GM23338 (cell line): ENCODE data around the gene PPP2R5C.

ENCODE experiments used
- CREB1 ChIP-seq: fragments of 250-450 bp; sonication (Bioruptor Pico); IDR thresholded peaks from 2 replicates; pipeline ENCODE4 v1.5.0; 2020; ENCODE audit warnings: low read depth, mild to moderate bottlenecking, moderate library complexity
- CTCF ChIP-seq, 2 experiments: fragments of 200-600 bp in 1 of 2; sonication (generic) in 1 of 2; conservative IDR thresholded peaks; 2 replicates each; pipeline versions ENCODE4 v1.5.1 to v1.6.1; 2016 to 2017; ENCODE audit warnings: antibody characterized with exemption in 2 of 2, low read depth in 2 of 2, mild to moderate bottlenecking in 2 of 2, moderate library complexity in 1 of 2
- EZH2 ChIP-seq: fragments of 200-600 bp; sonication (generic); IDR thresholded peaks from one replicate; pipeline ENCODE4 v1.8.0; 2017; ENCODE audit warnings: antibody characterized with exemption, mild to moderate bottlenecking, low read depth; ENCODE audit not compliant: unreplicated experiment
- EZH2phosphoT487 ChIP-seq: fragments of 200-600 bp; sonication (generic); IDR thresholded peaks from one replicate; pipeline ENCODE4 v1.8.1; 2018; ENCODE audit warnings: antibody characterized with exemption; ENCODE audit not compliant: unreplicated experiment
- JUNB ChIP-seq: IDR thresholded peaks from one replicate; pipeline ENCODE4 v1.6.1; 2016; ENCODE audit warnings: antibody characterized with exemption; ENCODE audit not compliant: unreplicated experiment
- NANOG ChIP-seq: IDR thresholded peaks from 2 replicates; pipeline ENCODE4 v1.6.1; 2016; ENCODE audit warnings: antibody characterized with exemption, borderline replicate concordance
- POLR2AphosphoS5 ChIP-seq: IDR thresholded peaks from 2 replicates; pipeline ENCODE4 v1.6.1; 2016; ENCODE audit warnings: antibody characterized with exemption, low read depth
- REST ChIP-seq: IDR thresholded peaks from one replicate; pipeline ENCODE4 v1.6.1; 2018; ENCODE audit warnings: antibody characterized with exemption; ENCODE audit not compliant: unreplicated experiment
- STAT1 ChIP-seq: IDR thresholded peaks from one replicate; pipeline ENCODE4 v1.6.1; 2016; ENCODE audit warnings: antibody characterized with exemption; ENCODE audit not compliant: unreplicated experiment
- ZNF114 ChIP-seq: fragments of 250-450 bp; sonication (Bioruptor Pico); IDR thresholded peaks from 2 replicates; pipeline ENCODE4 v1.5.0; 2020; ENCODE audit warnings: mild to moderate bottlenecking, moderate library complexity
- ZNF331 ChIP-seq: fragments of 250-450 bp; sonication (Bioruptor Pico); IDR thresholded peaks from 2 replicates; pipeline ENCODE4 v1.5.0; 2020; ENCODE audit warnings: low read depth, mild to moderate bottlenecking, moderate library complexity
- TF ChIP-seq, protein P1 (sequence below): fragments of 250-450 bp; sonication (Bioruptor Pico); IDR thresholded peaks from 2 replicates; pipeline ENCODE4 v1.5.0; 2020; ENCODE audit warnings: mild to moderate bottlenecking, moderate library complexity
- TF ChIP-seq, protein P2 (sequence below): IDR thresholded peaks from 2 replicates; pipeline ENCODE4 v1.6.1; 2016; ENCODE audit warnings: antibody characterized with exemption

DNA sequence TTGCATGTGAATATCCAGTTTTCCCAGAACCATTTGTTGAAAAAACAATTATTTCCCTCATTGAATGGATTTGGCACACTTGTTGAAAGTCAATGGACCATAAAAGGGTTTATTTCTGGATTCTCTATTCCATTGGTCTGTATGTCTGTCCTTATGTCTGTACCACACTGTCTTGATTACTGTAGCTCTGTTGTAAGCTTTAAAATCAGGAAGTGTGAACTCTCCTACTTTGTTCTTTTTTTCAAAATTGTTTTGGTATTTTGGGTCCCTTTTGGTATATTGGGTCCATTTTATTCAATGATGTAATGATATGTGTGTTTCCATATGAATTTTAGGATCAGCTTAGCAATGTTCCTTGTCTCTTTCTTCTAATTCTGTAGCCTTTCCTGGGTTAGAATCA is 64.8 kb downstream of the PPP2R5C start:
- no peak for TF ChIP-seq EZH2
- TF ChIP-seq CTCF (conservative IDR thresholded peaks at IDR 0.05; ENCODE audit: low read depth in 2 of 2): no peak
- no peak for TF ChIP-seq POLR2AphosphoS5
- no peak for TF ChIP-seq STAT1
- no peak for TF ChIP-seq CREB1 (CRISPR knock-in tag)
- TF ChIP-seq REST: no peak
- TF ChIP-seq EZH2phosphoT487: no peak
- TF ChIP-seq JUNB: no peak
- TF ChIP-seq ZNF331 (CRISPR knock-in tag): no peak
- TF ChIP-seq ZNF114 (CRISPR knock-in tag): no peak
- TF ChIP-seq NANOG: no peak
- TF ChIP-seq, protein P1, sequence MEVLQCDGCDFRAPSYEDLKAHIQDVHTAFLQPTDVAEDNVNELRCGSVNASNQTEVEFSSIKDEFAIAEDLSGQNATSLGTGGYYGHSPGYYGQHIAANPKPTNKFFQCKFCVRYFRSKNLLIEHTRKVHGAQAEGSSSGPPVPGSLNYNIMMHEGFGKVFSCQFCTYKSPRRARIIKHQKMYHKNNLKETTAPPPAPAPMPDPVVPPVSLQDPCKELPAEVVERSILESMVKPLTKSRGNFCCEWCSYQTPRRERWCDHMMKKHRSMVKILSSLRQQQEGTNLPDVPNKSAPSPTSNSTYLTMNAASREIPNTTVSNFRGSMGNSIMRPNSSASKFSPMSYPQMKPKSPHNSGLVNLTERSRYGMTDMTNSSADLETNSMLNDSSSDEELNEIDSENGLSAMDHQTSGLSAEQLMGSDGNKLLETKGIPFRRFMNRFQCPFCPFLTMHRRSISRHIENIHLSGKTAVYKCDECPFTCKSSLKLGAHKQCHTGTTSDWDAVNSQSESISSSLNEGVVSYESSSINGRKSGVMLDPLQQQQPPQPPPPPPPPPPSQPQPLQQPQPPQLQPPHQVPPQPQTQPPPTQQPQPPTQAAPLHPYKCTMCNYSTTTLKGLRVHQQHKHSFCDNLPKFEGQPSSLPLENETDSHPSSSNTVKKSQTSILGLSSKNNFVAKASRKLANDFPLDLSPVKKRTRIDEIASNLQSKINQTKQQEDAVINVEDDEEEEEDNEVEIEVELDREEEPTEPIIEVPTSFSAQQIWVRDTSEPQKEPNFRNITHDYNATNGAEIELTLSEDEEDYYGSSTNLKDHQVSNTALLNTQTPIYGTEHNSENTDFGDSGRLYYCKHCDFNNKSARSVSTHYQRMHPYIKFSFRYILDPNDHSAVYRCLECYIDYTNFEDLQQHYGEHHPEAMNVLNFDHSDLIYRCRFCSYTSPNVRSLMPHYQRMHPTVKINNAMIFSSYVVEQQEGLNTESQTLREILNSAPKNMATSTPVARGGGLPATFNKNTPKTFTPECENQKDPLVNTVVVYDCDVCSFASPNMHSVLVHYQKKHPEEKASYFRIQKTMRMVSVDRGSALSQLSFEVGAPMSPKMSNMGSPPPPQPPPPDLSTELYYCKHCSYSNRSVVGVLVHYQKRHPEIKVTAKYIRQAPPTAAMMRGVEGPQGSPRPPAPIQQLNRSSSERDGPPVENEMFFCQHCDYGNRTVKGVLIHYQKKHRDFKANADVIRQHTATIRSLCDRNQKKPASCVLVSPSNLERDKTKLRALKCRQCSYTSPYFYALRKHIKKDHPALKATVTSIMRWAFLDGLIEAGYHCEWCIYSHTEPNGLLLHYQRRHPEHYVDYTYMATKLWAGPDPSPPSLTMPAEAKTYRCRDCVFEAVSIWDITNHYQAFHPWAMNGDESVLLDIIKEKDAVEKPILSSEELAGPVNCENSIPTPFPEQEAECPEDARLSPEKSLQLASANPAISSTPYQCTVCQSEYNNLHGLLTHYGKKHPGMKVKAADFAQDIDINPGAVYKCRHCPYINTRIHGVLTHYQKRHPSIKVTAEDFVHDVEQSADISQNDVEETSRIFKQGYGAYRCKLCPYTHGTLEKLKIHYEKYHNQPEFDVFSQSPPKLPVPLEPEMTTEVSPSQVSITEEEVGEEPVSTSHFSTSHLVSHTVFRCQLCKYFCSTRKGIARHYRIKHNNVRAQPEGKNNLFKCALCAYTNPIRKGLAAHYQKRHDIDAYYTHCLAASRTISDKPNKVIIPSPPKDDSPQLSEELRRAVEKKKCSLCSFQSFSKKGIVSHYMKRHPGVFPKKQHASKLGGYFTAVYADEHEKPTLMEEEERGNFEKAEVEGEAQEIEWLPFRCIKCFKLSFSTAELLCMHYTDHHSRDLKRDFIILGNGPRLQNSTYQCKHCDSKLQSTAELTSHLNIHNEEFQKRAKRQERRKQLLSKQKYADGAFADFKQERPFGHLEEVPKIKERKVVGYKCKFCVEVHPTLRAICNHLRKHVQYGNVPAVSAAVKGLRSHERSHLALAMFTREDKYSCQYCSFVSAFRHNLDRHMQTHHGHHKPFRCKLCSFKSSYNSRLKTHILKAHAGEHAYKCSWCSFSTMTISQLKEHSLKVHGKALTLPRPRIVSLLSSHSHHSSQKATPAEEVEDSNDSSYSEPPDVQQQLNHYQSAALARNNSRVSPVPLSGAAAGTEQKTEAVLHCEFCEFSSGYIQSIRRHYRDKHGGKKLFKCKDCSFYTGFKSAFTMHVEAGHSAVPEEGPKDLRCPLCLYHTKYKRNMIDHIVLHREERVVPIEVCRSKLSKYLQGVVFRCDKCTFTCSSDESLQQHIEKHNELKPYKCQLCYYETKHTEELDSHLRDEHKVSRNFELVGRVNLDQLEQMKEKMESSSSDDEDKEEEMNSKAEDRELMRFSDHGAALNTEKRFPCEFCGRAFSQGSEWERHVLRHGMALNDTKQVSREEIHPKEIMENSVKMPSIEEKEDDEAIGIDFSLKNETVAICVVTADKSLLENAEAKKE (CRISPR knock-in tag): no peak
- TF ChIP-seq, protein P2, sequence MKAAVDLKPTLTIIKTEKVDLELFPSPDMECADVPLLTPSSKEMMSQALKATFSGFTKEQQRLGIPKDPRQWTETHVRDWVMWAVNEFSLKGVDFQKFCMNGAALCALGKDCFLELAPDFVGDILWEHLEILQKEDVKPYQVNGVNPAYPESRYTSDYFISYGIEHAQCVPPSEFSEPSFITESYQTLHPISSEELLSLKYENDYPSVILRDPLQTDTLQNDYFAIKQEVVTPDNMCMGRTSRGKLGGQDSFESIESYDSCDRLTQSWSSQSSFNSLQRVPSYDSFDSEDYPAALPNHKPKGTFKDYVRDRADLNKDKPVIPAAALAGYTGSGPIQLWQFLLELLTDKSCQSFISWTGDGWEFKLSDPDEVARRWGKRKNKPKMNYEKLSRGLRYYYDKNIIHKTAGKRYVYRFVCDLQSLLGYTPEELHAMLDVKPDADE: no peak
